PFSK-1 (cell line): Measurements from ENCODE around the gene PLEKHJ1.

ENCODE experiments used
- FOXP2 ChIP-seq: optimal IDR thresholded peaks from 2 replicates; pipeline ENCODE3; 2011; ENCODE audit warnings: borderline replicate concordance, control low read depth, inconsistent platforms; ENCODE audit not compliant: insufficient read depth; ENCODE audit errors: extremely low read length, extremely low read depth
- POLR2AphosphoS5 ChIP-seq: IDR thresholded peaks from 2 replicates; pipeline ENCODE4 v1.6.1; 2012; ENCODE audit warnings: low read depth, mild to moderate bottlenecking, control low read depth, low read length, moderate library complexity
- SIN3A ChIP-seq: IDR thresholded peaks from 2 replicates; pipeline ENCODE4 v1.6.1; 2012; ENCODE audit warnings: mild to moderate bottlenecking, low read length, moderate library complexity, borderline replicate concordance; ENCODE audit not compliant: insufficient read depth
- TAF1 ChIP-seq: IDR thresholded peaks from 2 replicates; pipeline ENCODE4 v1.6.1; 2012; ENCODE audit warnings: low read length, control low read depth, borderline replicate concordance; ENCODE audit not compliant: insufficient read depth
- TF ChIP-seq, protein P1 (sequence below), 2 experiments: IDR thresholded peaks; 2 replicates each; pipeline versions ENCODE4 v1.6.1 to v1.8.0; 2011 to 2012; ENCODE audit warnings: low read depth in 2 of 2, low read length in 2 of 2, control low read depth in 1 of 2, inconsistent platforms in 1 of 2, mild to moderate bottlenecking in 1 of 2, moderate library complexity in 1 of 2; ENCODE audit not compliant: insufficient read depth in 1 of 2

Gene PLEKHJ1

DNA sequence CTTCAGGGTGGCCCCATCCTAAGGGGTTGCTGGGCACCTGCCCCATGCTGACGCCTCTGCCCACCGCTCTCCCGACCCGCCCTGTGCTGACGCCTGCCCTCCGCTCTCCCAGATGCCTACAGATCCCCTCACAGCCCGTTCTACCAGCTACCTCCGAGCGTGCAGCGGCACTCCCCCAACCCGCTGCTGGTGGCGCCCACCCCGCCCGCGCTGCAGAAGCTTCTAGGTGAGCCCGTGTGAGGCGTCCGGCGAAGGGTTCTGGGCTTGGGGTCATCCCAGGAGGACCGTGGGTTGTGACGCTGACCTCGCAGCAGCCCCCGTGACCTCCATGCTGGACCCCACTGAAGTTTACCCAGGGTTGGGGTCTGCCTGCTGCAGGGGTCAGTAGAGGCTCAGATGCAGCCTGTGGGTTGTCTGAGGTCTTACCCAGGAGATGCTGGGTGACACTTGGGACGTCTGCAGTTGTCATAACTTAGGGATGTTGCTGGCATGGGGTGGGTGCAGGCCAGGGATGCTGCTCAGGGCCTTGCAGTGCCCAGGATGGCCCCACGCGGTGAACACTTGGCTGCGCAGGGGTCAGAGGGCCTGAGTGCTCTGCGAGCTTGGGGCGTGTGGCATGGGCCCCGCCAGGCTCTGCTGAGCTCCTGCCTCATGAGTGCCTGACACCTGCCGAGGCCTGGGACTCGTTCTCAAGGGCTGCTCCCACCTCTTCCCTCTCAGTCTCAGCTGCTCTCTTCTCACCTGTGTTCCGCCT is 25.0 kb downstream of the PLEKHJ1 start:
- TF ChIP-seq SIN3A (no peak), TAF1 (no peak), POLR2AphosphoS5 (no peak), FOXP2 (no peak)
- TF ChIP-seq, protein P1, sequence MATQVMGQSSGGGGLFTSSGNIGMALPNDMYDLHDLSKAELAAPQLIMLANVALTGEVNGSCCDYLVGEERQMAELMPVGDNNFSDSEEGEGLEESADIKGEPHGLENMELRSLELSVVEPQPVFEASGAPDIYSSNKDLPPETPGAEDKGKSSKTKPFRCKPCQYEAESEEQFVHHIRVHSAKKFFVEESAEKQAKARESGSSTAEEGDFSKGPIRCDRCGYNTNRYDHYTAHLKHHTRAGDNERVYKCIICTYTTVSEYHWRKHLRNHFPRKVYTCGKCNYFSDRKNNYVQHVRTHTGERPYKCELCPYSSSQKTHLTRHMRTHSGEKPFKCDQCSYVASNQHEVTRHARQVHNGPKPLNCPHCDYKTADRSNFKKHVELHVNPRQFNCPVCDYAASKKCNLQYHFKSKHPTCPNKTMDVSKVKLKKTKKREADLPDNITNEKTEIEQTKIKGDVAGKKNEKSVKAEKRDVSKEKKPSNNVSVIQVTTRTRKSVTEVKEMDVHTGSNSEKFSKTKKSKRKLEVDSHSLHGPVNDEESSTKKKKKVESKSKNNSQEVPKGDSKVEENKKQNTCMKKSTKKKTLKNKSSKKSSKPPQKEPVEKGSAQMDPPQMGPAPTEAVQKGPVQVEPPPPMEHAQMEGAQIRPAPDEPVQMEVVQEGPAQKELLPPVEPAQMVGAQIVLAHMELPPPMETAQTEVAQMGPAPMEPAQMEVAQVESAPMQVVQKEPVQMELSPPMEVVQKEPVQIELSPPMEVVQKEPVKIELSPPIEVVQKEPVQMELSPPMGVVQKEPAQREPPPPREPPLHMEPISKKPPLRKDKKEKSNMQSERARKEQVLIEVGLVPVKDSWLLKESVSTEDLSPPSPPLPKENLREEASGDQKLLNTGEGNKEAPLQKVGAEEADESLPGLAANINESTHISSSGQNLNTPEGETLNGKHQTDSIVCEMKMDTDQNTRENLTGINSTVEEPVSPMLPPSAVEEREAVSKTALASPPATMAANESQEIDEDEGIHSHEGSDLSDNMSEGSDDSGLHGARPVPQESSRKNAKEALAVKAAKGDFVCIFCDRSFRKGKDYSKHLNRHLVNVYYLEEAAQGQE (IDR thresholded peaks at IDR 0.05; ENCODE audit: insufficient read depth in 1 of 2, low read depth in 2 of 2, low read length in 2 of 2) = no peak

GRCh38 chr19:2210206-2210605 is 25.9 kb downstream of the PLEKHJ1 start:
- TF ChIP-seq POLR2AphosphoS5 (no peak), SIN3A (no peak), TAF1 (no peak), FOXP2 (no peak)
- TF ChIP-seq, protein P1 (IDR thresholded peaks at IDR 0.05; ENCODE audit: insufficient read depth in 1 of 2, low read depth in 2 of 2, low read length in 2 of 2) = no peak

DNA sequence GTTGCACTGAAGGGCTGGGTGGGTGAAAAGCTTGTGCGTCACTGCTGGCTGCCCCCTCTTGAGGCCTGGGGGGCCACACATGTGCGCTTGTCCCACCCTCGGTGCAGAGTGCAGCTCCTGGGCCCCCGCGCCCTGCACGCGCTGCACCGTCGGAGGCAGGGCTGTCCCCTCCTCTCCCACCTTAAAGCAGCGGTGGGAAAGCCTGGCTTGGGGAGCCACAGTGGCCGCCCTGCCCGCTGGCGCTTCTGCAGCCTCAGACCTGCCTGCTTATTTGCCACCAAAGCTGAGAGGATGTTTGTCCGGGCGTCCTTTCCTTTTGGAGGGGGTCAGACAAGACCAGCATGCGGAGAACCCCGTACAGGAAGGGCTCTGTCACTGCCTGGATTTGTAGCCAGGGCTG is 26.7 kb downstream of the PLEKHJ1 start:
- TF ChIP-seq TAF1 = no peak
- TF ChIP-seq, protein P1 (IDR thresholded peaks at IDR 0.05; ENCODE audit: insufficient read depth in 1 of 2, low read depth in 2 of 2, low read length in 2 of 2) = no peak
- TF ChIP-seq POLR2AphosphoS5 = no peak
- no peak for TF ChIP-seq FOXP2
- TF ChIP-seq SIN3A = no peak

DNA sequence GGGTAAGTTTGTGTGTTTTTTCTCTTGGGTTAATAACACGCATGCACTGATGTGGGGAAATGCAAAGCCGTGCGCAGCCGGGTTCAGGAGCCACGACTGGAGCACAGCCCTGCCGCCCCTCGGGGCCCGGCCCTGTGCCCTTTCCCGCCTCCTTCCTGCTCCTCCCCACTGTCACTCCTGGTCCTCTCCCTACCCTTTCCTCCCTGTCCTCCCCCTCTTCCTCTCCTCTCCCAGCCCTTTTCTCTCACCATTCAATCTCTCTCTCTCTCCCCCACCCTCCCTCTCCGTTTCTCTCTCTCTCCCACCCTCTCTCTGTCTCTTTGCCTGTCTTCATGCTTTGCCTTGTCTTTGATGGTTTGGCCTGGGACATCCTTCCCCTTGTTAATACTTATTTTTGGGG is 27.2 kb downstream of the PLEKHJ1 start:
- TF ChIP-seq TAF1 (no peak), SIN3A (no peak), POLR2AphosphoS5 (no peak), FOXP2 (no peak)
- TF ChIP-seq, protein P1 (IDR thresholded peaks at IDR 0.05; ENCODE audit: insufficient read depth in 1 of 2, low read depth in 2 of 2, low read length in 2 of 2) = no peak
